ENCODE data around the gene CTRB2. TPM values are rescaled to one million over a fixed set of nuclear protein-coding genes. Genes with fewer than 3 reads are reported as not detected.

The CTRB2 gene
- total and polyA plus RNA-seq, 4 donors: 0.09 to 0.33 TPM; not detected in 2

DNA sequence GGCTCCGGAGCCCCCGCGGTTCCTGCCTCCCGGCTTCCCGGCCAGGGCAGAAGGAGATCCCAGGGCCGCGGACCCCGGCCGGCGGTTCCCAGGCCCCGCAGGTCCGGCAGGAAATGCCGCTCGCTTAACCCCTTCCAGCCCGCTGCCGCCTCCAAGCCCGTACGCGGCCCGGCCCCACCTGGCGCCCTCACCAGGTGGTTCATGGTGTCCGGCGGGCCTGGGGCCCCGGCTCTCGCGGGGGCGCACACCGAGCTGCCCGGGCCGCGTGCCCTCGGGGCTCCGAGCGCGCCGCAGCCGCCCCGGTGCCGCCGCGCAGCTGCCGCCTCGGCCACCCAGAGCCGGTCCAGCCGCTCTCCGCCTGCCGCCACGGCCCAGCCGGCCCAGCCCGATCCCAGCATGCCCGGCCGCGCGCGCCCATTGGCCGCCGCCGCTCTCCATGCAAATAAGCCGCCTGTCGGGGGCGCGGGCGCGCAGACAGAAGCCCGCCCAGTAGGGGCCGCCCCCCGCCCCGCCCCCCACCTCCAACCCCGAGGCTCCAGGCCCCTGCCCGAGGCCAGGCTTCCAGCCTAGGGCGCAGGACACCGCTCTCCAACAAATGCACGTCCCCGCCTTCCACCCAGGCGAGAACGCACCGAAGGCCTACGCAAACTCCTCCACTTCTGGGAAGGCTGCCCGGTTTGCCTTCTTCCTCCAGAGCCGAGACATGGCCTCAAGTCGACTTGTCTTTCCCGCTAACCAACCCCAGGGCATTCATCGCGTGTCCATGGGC is 44.5 kb upstream of the CTRB2 start, which contains the start of gene BCAR1:
TSS of gene BCAR1 (minus strand) at position 345 of the 769 bp plus-strand sequence. CDS start at position 203, 142 bp downstream.
- H3K4me3 ChIP-seq (ENCODE audit: low read depth in 1 of 3, low read length in 3 of 3): peak within 1 kb of the TSS; percentile 65 to 88 (median 75)
- no peaks in the 10 kb centered on the region for H3K9me3 ChIP-seq (ENCODE audit: control insufficient read depth in 4 of 4, low read length in 3 of 4)
- H3K4me1 ChIP-seq (ENCODE audit: control insufficient read depth in 4 of 4, insufficient read depth in 4 of 4, low read length in 3 of 4): peaks cover 21 to 83% (median 46%) of the 10 kb centered on the region in 4 donors
- TF ChIP-seq HNF4G (IDR thresholded peaks at IDR 0.05) (no peak), RAD21 (IDR thresholded peaks at IDR 0.05) (peak in 1 of 2 donors; percentile 16), GABPA (IDR thresholded peaks at IDR 0.05 in 1 of 2, conservative IDR thresholded peaks at IDR 0.05 in 1 of 2) (no peak), SP1 (IDR thresholded peaks at IDR 0.05) (no peak)
- TF ChIP-seq, protein P1, sequence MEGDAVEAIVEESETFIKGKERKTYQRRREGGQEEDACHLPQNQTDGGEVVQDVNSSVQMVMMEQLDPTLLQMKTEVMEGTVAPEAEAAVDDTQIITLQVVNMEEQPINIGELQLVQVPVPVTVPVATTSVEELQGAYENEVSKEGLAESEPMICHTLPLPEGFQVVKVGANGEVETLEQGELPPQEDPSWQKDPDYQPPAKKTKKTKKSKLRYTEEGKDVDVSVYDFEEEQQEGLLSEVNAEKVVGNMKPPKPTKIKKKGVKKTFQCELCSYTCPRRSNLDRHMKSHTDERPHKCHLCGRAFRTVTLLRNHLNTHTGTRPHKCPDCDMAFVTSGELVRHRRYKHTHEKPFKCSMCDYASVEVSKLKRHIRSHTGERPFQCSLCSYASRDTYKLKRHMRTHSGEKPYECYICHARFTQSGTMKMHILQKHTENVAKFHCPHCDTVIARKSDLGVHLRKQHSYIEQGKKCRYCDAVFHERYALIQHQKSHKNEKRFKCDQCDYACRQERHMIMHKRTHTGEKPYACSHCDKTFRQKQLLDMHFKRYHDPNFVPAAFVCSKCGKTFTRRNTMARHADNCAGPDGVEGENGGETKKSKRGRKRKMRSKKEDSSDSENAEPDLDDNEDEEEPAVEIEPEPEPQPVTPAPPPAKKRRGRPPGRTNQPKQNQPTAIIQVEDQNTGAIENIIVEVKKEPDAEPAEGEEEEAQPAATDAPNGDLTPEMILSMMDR (IDR thresholded peaks at IDR 0.05; ENCODE audit: low read depth, low read length, missing input control): no peak
- TF ChIP-seq, protein P2, sequence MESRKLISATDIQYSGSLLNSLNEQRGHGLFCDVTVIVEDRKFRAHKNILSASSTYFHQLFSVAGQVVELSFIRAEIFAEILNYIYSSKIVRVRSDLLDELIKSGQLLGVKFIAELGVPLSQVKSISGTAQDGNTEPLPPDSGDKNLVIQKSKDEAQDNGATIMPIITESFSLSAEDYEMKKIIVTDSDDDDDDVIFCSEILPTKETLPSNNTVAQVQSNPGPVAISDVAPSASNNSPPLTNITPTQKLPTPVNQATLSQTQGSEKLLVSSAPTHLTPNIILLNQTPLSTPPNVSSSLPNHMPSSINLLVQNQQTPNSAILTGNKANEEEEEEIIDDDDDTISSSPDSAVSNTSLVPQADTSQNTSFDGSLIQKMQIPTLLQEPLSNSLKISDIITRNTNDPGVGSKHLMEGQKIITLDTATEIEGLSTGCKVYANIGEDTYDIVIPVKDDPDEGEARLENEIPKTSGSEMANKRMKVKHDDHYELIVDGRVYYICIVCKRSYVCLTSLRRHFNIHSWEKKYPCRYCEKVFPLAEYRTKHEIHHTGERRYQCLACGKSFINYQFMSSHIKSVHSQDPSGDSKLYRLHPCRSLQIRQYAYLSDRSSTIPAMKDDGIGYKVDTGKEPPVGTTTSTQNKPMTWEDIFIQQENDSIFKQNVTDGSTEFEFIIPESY (IDR thresholded peaks at IDR 0.05): no peak
- H3K9ac ChIP-seq (ENCODE audit: low read depth in 1 of 2, low read length in 2 of 2): peak within 1 kb of the TSS; percentile 73 to 79
- DNase-seq (ENCODE audit: low spot score): peak; percentile 81
- peak within 1 kb of the TSS; percentile 86 to 97 for H3K27ac ChIP-seq (ENCODE audit: low read depth in 1 of 2, low read length in 2 of 2)
- no peaks in the 10 kb centered on the region for H3K36me3 ChIP-seq (ENCODE audit: control insufficient read depth in 4 of 4, insufficient read depth in 3 of 4, low read depth in 1 of 4, low read length in 3 of 4)
- H3K27me3 ChIP-seq (ENCODE audit: control insufficient read depth in 4 of 4, insufficient read depth in 4 of 4, low read length in 3 of 4): no peaks in the 10 kb centered on the region
- WGBS: 2% methylated on average over 84 of the region's 84 CpGs

- Histone ChIP-seq H3K4me1 (ENCODE audit: control insufficient read depth in 4 of 4, insufficient read depth in 4 of 4, low read length in 3 of 4) (peaks cover 18 to 78% (median 47%) of the 10 kb centered on the region in 4 donors), H3K4me3 (ENCODE audit: low read depth in 1 of 3, low read length in 3 of 3) (peak overlapping the region; percentile 65 to 88 (median 75)), H3K27me3 (ENCODE audit: control insufficient read depth in 4 of 4, insufficient read depth in 4 of 4, low read length in 3 of 4) (no peaks in the 10 kb centered on the region), H3K9me3 (ENCODE audit: control insufficient read depth in 4 of 4, low read length in 3 of 4) (no peaks in the 10 kb centered on the region), H3K36me3 (ENCODE audit: control insufficient read depth in 4 of 4, insufficient read depth in 3 of 4, low read depth in 1 of 4, low read length in 3 of 4) (no peaks in the 10 kb centered on the region), H3K9ac (ENCODE audit: low read depth in 1 of 2, low read length in 2 of 2) (peak overlapping the region; percentile 73 to 79), H3K27ac (ENCODE audit: low read depth in 1 of 2, low read length in 2 of 2) (peak overlapping the region; percentile 86 to 97)
- peak; percentile 65 for DNase-seq (ENCODE audit: low spot score)
- WGBS: under 1% methylated on average over 59 of the region's 59 CpGs
- TF ChIP-seq TAF1 (conservative IDR thresholded peaks at IDR 0.05): no peak
Observed at GRCh38 chr16:75250809-75251279, 43.9 kb upstream of the CTRB2 start.

DNA sequence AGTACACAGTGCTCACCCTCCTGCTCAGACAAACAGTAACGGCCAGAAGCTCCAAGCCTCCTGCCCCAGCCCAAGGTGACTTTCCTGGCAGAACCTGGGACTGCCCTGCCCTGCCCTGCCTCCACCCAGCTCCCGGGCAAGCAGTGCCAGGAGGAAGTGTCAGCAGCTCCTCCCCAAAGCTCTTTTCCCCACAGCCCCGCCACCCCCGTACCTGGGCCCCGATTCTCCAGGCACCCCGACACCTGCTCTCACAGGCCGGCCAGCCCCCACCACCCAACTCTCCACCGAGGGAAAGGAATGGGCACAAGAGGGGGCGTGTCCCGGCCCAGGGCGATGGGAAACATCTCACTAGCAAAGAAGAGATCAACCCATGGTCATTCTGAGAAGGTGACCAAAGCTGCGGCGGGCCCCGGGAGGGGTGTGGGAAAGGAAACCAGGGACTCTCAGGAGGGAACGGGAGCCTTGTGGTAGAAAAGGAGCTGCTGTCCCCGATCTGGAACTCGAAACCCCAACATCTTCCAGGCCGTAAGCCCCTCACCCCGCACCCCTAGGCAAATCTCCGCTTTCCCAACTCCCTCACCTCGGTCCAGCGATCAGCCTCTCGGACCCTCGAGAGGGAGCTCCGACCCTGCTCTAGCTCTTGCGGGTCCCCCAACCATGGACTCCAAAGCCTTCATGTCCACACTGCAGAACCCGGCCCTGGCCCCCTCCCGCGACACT is 43.3 kb upstream of the CTRB2 start:
- WGBS: 2% methylated on average over 29 of the region's 29 CpGs
- Histone ChIP-seq H3K27ac (ENCODE audit: low read depth in 1 of 2, low read length in 2 of 2) (peak overlapping the region; percentile 86 to 97), H3K36me3 (ENCODE audit: control insufficient read depth in 4 of 4, insufficient read depth in 3 of 4, low read depth in 1 of 4, low read length in 3 of 4) (no peaks in the 10 kb centered on the region), H3K27me3 (ENCODE audit: control insufficient read depth in 4 of 4, insufficient read depth in 4 of 4, low read length in 3 of 4) (no peaks in the 10 kb centered on the region), H3K4me3 (ENCODE audit: low read depth in 1 of 3, low read length in 3 of 3) (peak overlapping the region; percentile 65 to 88 (median 75)), H3K9ac (ENCODE audit: low read depth in 1 of 2, low read length in 2 of 2) (peak overlapping the region; percentile 63 to 79), H3K4me1 (ENCODE audit: control insufficient read depth in 4 of 4, insufficient read depth in 4 of 4, low read length in 3 of 4) (peaks cover 23 to 83% (median 49%) of the 10 kb centered on the region in 4 donors), H3K9me3 (ENCODE audit: control insufficient read depth in 4 of 4, low read length in 3 of 4) (no peaks in the 10 kb centered on the region)
- no peak for DNase-seq (ENCODE audit: low spot score)
- TF ChIP-seq RAD21 (IDR thresholded peaks at IDR 0.05) (peak in 1 of 2 donors; percentile 4), HNF4A (conservative IDR thresholded peaks at IDR 0.05) (peak; percentile 20 to 24), SP1 (IDR thresholded peaks at IDR 0.05) (no peak), RXRA (IDR thresholded peaks at IDR 0.05) (peak in 1 of 2 donors; percentile 27), ATF3 (IDR thresholded peaks at IDR 0.05) (no peak), YY1 (IDR thresholded peaks at IDR 0.05) (peak; percentile 47)
- TF ChIP-seq, protein P2 (IDR thresholded peaks at IDR 0.05): no peak
- TF ChIP-seq, protein P1 (IDR thresholded peaks at IDR 0.05; ENCODE audit: low read depth, low read length, missing input control): no peak

All from liver (tissue), 9 donors.